ENCODE measurements around the gene KRT86. TPM values are rescaled to one million over a fixed set of nuclear protein-coding genes. Genes with fewer than 3 reads are reported as not detected.
A peak's percentile ranks its signal among the peaks of the same experiment; 100 is the strongest.

Gene KRT86
- total RNA-seq, 1 donor from 2014 or later = not detected

- Mint-ChIP-seq H3K9me3 (ENCODE audit: unreplicated experiment) (no peaks in the 10 kb centered on the region), H3K4me1 (ENCODE audit: unreplicated experiment) (no peaks in the 10 kb centered on the region), H3K4me3 (ENCODE audit: unreplicated experiment) (no peak overlapping the region), H3K36me3 (ENCODE audit: low read depth, unreplicated experiment) (no peaks in the 10 kb centered on the region), H3K27me3 (ENCODE audit: unreplicated experiment) (peaks cover 2% of the 10 kb centered on the region), H3K27ac (ENCODE audit: unreplicated experiment) (no peak overlapping the region)
- TF ChIP-seq CTCF (IDR thresholded peaks at IDR 0.05; ENCODE audit: unreplicated experiment) = no peak
- no peak for DNase-seq (ENCODE audit: low spot score)
Observed at GRCh38 chr12:52271158-52271557, 3.3 kb upstream of the KRT86 start.

GRCh38 chr12:52275686-52276085 lies 1.2 kb downstream of the KRT86 start:
- Mint-ChIP-seq H3K9me3 (ENCODE audit: unreplicated experiment) (no peaks in the 10 kb centered on the region), H3K4me3 (ENCODE audit: unreplicated experiment) (no peak overlapping the region), H3K27me3 (ENCODE audit: unreplicated experiment) (peaks cover 7% of the 10 kb centered on the region), H3K27ac (ENCODE audit: unreplicated experiment) (no peak overlapping the region), H3K36me3 (ENCODE audit: low read depth, unreplicated experiment) (no peaks in the 10 kb centered on the region), H3K4me1 (ENCODE audit: unreplicated experiment) (peaks cover 4% of the 10 kb centered on the region)
- no peak for TF ChIP-seq CTCF (IDR thresholded peaks at IDR 0.05; ENCODE audit: unreplicated experiment)
- DNase-seq (ENCODE audit: low spot score) = no peak

GRCh38 chr12:52277486-52278245 lies 3.2 kb downstream of the KRT86 start:
- peaks cover 4% of the 10 kb centered on the region for H3K4me1 Mint-ChIP-seq (ENCODE audit: unreplicated experiment)
- H3K9me3 Mint-ChIP-seq (ENCODE audit: unreplicated experiment) = no peaks in the 10 kb centered on the region
- DNase-seq (ENCODE audit: low spot score) = no peak
- no peak for TF ChIP-seq CTCF (IDR thresholded peaks at IDR 0.05; ENCODE audit: unreplicated experiment)
- H3K27ac Mint-ChIP-seq (ENCODE audit: unreplicated experiment) = no peak overlapping the region
- no peaks in the 10 kb centered on the region for H3K36me3 Mint-ChIP-seq (ENCODE audit: low read depth, unreplicated experiment)
- no peak overlapping the region for H3K4me3 Mint-ChIP-seq (ENCODE audit: unreplicated experiment)
- H3K27me3 Mint-ChIP-seq (ENCODE audit: unreplicated experiment) = peaks cover 7% of the 10 kb centered on the region

- Mint-ChIP-seq H3K27ac (ENCODE audit: unreplicated experiment) (no peak overlapping the region), H3K4me3 (ENCODE audit: unreplicated experiment) (no peak overlapping the region), H3K9me3 (ENCODE audit: unreplicated experiment) (no peaks in the 10 kb centered on the region), H3K36me3 (ENCODE audit: low read depth, unreplicated experiment) (no peaks in the 10 kb centered on the region), H3K27me3 (ENCODE audit: unreplicated experiment) (peaks cover 7% of the 10 kb centered on the region), H3K4me1 (ENCODE audit: unreplicated experiment) (peaks cover 4% of the 10 kb centered on the region)
- DNase-seq (ENCODE audit: low spot score) = peak; percentile 93
- TF ChIP-seq CTCF (IDR thresholded peaks at IDR 0.05; ENCODE audit: unreplicated experiment) = peak; percentile 84
Observed at GRCh38 chr12:52278575-52279421, 4.4 kb downstream of the KRT86 start.

Measured in endothelial cell (in vitro differentiated cells).